ENCODE results near the gene RCSD1. TPM values are rescaled to one million over a fixed set of nuclear protein-coding genes. Genes with fewer than 3 reads are reported as not detected.
A peak's percentile ranks its signal among the peaks of the same experiment; 100 is the strongest.

Gene RCSD1
- total and polyA plus RNA-seq, 8 donors = 6.0 to 43.7 (median 19.7) TPM

DNA sequence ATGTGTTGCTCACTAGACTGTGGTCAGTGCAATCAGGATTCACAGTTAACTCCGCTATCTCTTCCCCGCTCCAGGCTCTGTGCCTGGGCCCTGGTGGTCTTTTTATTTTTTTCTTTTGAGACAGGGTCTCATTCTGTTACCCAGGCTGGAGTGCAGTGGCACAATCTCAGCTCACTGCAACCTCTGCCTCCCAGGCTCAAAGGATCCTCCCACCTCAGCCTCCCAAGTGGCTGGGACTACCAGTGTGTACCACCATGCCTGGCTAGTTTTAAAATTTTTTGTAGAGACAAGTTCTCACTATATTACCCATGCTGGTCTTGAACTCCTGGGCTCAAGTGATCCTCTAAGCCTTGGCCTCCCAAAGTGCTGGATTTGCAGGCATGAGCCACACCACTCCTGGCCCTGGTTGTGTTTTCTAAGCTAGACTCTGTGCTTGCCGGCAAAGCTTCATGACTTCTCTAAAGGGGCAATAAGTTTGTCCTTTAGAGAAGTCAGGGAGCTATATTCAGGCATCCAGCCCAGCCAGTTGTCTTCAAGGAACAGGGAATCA, 1.4 kb downstream of the RCSD1 start:
- DNase-seq = no peak
- peaks cover 31 to 74% (median 54%) of the 10 kb centered on the region in 4 donors for H3K4me1 ChIP-seq
- H3K4me3 ChIP-seq = peak overlapping the region; percentile 51 to 72 (median 64)

DNA sequence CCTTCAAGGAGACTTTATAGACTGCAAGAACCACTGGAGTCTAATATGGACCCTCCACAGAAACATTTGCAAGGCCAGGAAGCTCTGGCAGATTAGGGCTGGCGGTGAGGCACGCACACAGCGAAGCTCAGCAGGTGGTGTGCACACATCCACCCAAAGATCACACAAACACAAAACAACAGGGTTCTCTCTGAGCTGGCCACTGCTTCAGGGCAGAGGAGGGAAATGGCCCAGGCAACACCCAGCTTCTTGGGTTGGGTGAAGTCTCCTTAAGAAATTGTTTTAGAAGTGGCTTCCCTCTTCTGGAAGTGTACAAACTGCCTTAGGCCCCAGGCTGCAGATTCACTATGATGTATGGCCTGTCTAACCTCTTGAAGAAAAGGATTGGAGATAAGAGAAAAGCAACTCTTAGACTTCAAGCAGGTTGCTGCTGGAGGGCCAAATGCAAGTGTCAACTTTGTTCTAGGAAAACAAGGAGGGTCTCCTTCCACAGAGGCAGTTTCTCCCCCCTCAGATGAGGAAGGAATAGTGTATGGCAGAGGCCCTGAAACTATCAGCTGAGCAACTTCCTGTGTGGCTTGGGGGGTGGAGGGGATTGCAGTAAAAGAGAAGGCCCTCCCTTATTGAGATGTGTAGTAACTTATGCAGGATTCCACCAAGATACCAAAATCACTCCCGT, 2.0 kb downstream of the RCSD1 start:
- H3K9me3 ChIP-seq = no peaks in the 10 kb centered on the region
- peaks cover 31 to 80% (median 60%) of the 10 kb centered on the region in 4 donors for H3K4me1 ChIP-seq
- intact Hi-C loops (cut with DNase I; ENCODE audit: low total_unique reads) = no loop called here
- TF ChIP-seq, protein P1, sequence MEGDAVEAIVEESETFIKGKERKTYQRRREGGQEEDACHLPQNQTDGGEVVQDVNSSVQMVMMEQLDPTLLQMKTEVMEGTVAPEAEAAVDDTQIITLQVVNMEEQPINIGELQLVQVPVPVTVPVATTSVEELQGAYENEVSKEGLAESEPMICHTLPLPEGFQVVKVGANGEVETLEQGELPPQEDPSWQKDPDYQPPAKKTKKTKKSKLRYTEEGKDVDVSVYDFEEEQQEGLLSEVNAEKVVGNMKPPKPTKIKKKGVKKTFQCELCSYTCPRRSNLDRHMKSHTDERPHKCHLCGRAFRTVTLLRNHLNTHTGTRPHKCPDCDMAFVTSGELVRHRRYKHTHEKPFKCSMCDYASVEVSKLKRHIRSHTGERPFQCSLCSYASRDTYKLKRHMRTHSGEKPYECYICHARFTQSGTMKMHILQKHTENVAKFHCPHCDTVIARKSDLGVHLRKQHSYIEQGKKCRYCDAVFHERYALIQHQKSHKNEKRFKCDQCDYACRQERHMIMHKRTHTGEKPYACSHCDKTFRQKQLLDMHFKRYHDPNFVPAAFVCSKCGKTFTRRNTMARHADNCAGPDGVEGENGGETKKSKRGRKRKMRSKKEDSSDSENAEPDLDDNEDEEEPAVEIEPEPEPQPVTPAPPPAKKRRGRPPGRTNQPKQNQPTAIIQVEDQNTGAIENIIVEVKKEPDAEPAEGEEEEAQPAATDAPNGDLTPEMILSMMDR (IDR thresholded peaks at IDR 0.05) = no peak
- TF ChIP-seq POLR2A (IDR thresholded peaks at IDR 0.05) (no peak), POLR2AphosphoS5 (IDR thresholded peaks at IDR 0.05) (no peak), EP300 (IDR thresholded peaks at IDR 0.05) (no peak)
- 50 to 73% (median 67%) methylated on average over 4 of the region's 4 CpGs for WGBS, 5 donors
- peaks cover 0 to 18% (median 4%) of the 10 kb centered on the region in 3 donors for H3K27me3 ChIP-seq
- H3K4me3 ChIP-seq = peak overlapping the region; percentile 51 to 72 (median 64)
- DNase-seq = no peak
- H3K36me3 ChIP-seq = no peaks in the 10 kb centered on the region
- H3K27ac ChIP-seq = peak overlapping the region; percentile 52 to 94 (median 88)

More for the DNA sequence above, 1.4 kb downstream of the RCSD1 start:
- no peaks in the 10 kb centered on the region for H3K36me3 ChIP-seq
- no peaks in the 10 kb centered on the region for H3K9me3 ChIP-seq
- TF ChIP-seq, protein P1 (IDR thresholded peaks at IDR 0.05) = no peak
- no peak for TF ChIP-seq POLR2A (IDR thresholded peaks at IDR 0.05)
- TF ChIP-seq POLR2AphosphoS5 (IDR thresholded peaks at IDR 0.05) = no peak
- no peak for TF ChIP-seq EP300 (IDR thresholded peaks at IDR 0.05)
- WGBS, 5 donors = 60 to 72% (median 67%) methylated on average over 3 of the region's 3 CpGs
- intact Hi-C loops (cut with DNase I; ENCODE audit: low total_unique reads) = no loop called here
- H3K27me3 ChIP-seq = peaks cover 0 to 18% (median 4%) of the 10 kb centered on the region in 3 donors
- peak overlapping the region; percentile 52 to 94 (median 88) for H3K27ac ChIP-seq

DNA sequence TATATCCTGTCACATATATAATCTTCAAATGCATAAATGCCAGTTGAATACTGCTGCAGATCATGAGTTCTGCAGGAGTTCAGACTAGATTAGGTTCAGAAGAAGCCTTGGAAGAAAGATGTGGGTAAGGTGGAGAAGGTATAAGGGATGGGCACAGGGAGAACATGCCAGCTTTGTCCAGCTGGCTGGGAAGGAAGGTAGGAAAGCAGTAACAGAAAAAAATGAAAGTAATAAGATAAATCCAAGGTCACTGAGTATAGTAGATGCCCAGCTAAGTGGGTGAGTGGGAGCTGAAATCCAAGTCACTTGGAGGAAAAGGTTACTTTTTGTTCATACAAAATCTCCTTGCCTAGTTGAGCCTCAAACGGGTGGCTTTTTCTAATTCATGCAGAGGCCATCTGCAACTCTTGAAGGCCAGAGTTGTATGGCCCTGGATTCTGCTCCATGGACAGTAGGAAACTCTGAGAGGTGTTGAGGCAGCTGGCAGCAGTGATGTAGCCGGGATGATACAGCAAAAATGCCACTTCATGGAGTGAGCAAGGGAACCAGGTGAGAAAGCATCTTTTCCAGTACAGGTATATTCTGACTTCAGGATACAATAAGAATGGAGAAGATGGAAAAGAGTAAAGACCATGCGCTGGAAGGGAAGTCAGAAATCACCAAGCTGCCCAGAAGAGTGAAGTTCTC, 3.4 kb downstream of the RCSD1 start:
- H3K4me1 ChIP-seq = peaks cover 26 to 79% (median 54%) of the 10 kb centered on the region in 4 donors
- H3K9me3 ChIP-seq = no peaks in the 10 kb centered on the region
- 83 to 89% (median 87%) methylated on average over 3 of the region's 3 CpGs for WGBS, 5 donors
- H3K36me3 ChIP-seq = peaks cover 0 to 2% (median 0%) of the 10 kb centered on the region in 4 donors
- intact Hi-C loops (cut with DNase I; ENCODE audit: low total_unique reads) = no loop called here
- H3K27ac ChIP-seq = peak overlapping the region in 2 of 5 donors; percentile 91 to 94
- DNase-seq = no peak
- TF ChIP-seq POLR2A (IDR thresholded peaks at IDR 0.05) = no peak
- TF ChIP-seq POLR2AphosphoS5 (IDR thresholded peaks at IDR 0.05) = no peak
- TF ChIP-seq, protein P1 (IDR thresholded peaks at IDR 0.05) = no peak
- TF ChIP-seq EP300 (IDR thresholded peaks at IDR 0.05) = no peak
- H3K4me3 ChIP-seq = no peak overlapping the region
- H3K27me3 ChIP-seq = peaks cover 0 to 18% (median 4%) of the 10 kb centered on the region in 3 donors

DNA sequence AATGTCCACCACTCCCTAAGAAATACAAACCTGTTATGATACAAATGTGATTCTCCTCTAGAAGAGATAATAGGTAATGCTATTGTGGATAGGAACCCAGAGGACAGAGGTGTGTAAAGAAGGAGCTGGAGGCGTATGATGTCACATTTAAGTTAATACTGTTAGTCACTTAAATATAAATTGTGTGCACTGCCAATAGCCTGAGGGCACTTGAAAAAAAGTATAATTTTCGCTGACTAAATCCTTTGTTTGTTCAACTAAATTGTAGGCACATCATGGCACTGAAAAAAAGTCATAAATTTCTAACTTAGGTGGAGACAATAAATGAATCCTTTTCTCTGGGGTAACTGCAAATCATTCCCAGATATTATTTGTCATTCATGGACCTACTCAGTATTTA, 4.4 kb downstream of the RCSD1 start:
- Histone ChIP-seq H3K27me3 (peaks cover 0 to 18% (median 4%) of the 10 kb centered on the region in 3 donors), H3K27ac (peak overlapping the region in 2 of 5 donors; percentile 91 to 94)

More for the DNA sequence above, 4.4 kb downstream of the RCSD1 start:
- Histone ChIP-seq H3K36me3 (peaks cover 0 to 6% (median 0%) of the 10 kb centered on the region in 4 donors), H3K4me1 (peaks cover 15 to 68% (median 44%) of the 10 kb centered on the region in 4 donors), H3K9me3 (no peaks in the 10 kb centered on the region), H3K4me3 (no peak overlapping the region)
- intact Hi-C loops (cut with DNase I; ENCODE audit: low total_unique reads) = no loop called here
- TF ChIP-seq, protein P1 (IDR thresholded peaks at IDR 0.05) = no peak
- no peak for TF ChIP-seq POLR2A (IDR thresholded peaks at IDR 0.05)
- TF ChIP-seq POLR2AphosphoS5 (IDR thresholded peaks at IDR 0.05) = no peak
- no peak for TF ChIP-seq EP300 (IDR thresholded peaks at IDR 0.05)
- no peak for DNase-seq
- WGBS, 5 donors = 63 to 79% (median 75%) methylated on average over 2 of the region's 2 CpGs

Measured in stomach (tissue), 9 donors.